Keratinocyte (primary cell): ENCODE data around the gene OR1A1. TPM values are rescaled to one million over a fixed set of nuclear protein-coding genes. Genes with fewer than 3 reads are reported as not detected.
"Not testable (repeated sequence)": the region's sequence is repeated elsewhere in the genome, so short reads cannot be mapped to it uniquely, and the experiment has no call there.

Experiments
- DNase-seq: peaks from one replicate; pipeline ENCODE4 v3.0.0-alpha.2; 2011; ENCODE audit warnings: low read depth, missing footprints, low spot score
- FAIRE-seq: peaks from 2 replicates; lab custom pipeline; 2011; peaks lifted over from hg19 to GRCh38; lab: Jason Lieb, UNC
- H2AFZ ChIP-seq: 2 replicates; pipeline ENCODE4 v1.6.0; 2012; ENCODE audit warnings: low read length, control low read depth, inconsistent platforms; ENCODE audit not compliant: control insufficient read depth
- H3K27ac ChIP-seq: 2 replicates; pipeline ENCODE4 v1.5.1; 2011; ENCODE audit warnings: low read length; ENCODE audit not compliant: control insufficient read depth, insufficient read depth
- H3K27me3 ChIP-seq: 3 replicates; pipeline ENCODE4 v1.6.0; 2011; ENCODE audit warnings: low read length; ENCODE audit not compliant: control insufficient read depth, insufficient read depth; ENCODE audit errors: extremely low read depth
- H3K36me3 ChIP-seq, 2 experiments: 2 replicates in 1 of 2; 3 replicates in 1 of 2; pipeline ENCODE4 v1.5.1; 2011; ENCODE audit warnings: low read length in 2 of 2, mild to moderate bottlenecking in 1 of 2; ENCODE audit not compliant: control insufficient read depth in 2 of 2, insufficient read depth in 2 of 2; ENCODE audit errors: extremely low read depth in 1 of 2
- H3K4me1 ChIP-seq: 3 replicates; pipeline ENCODE4 v1.5.1; 2011; ENCODE audit warnings: low read length; ENCODE audit not compliant: control insufficient read depth, insufficient read depth; ENCODE audit errors: extremely low read depth
- H3K4me2 ChIP-seq: 3 replicates; pipeline ENCODE4 v1.6.0; 2011; ENCODE audit warnings: low read depth, low read length; ENCODE audit not compliant: control insufficient read depth, insufficient read depth; ENCODE audit errors: extremely low read depth
- H3K4me3 ChIP-seq, 3 experiments: fragments of 200-600 bp in 1 of 3; sonication (generic) in 1 of 3; 2 replicates in 2 of 3; 3 replicates in 1 of 3; pipeline ENCODE4 v1.5.1; 2011 to 2016; ENCODE audit warnings: low read length in 3 of 3, mild to moderate bottlenecking in 3 of 3, control low read depth in 2 of 3, inconsistent platforms in 1 of 3, low read depth in 1 of 3, mixed read lengths in 1 of 3, mixed run types in 1 of 3, moderate library complexity in 1 of 3; ENCODE audit not compliant: control insufficient read depth in 2 of 3, insufficient read depth in 2 of 3; ENCODE audit errors: extremely low read depth in 1 of 3
- H3K79me2 ChIP-seq: 2 replicates; pipeline ENCODE4 v1.6.0; 2012; ENCODE audit warnings: low read length; ENCODE audit not compliant: control insufficient read depth, insufficient read depth
- H3K9ac ChIP-seq: 3 replicates; pipeline ENCODE4 v1.6.0; 2011; ENCODE audit warnings: low read length; ENCODE audit not compliant: control insufficient read depth, insufficient read depth; ENCODE audit errors: extremely low read depth
- H3K9me1 ChIP-seq: 3 replicates; pipeline ENCODE4 v1.6.0; 2011; ENCODE audit warnings: low read length; ENCODE audit not compliant: control insufficient read depth, insufficient read depth; ENCODE audit errors: extremely low read depth
- H3K9me3 ChIP-seq: 2 replicates; pipeline ENCODE4 v1.5.1; 2012; ENCODE audit warnings: low read depth, low read length; ENCODE audit not compliant: control insufficient read depth
- H4K20me1 ChIP-seq: 3 replicates; pipeline ENCODE4 v1.6.0; 2011; ENCODE audit warnings: low read length; ENCODE audit not compliant: control insufficient read depth, insufficient read depth; ENCODE audit errors: extremely low read depth
- dilution Hi-C: fragments of 300-500 bp; cut with MboI; formaldehyde crosslinking; loops from one replicate; pipeline ENCODE4 v1.7.0; 2020; ENCODE audit warnings: low sequenced_read_pairs; ENCODE audit not compliant: extremely low pct_ligation_motif_present
- polyA plus RNA-seq, 5 experiments: library from polyadenylated mRNA; depleted of rRNA in 3 of 5; stranded (reverse) in 3 of 5; stranded (forward) in 1 of 5; unstranded in 1 of 5; fragments of >200 nt; gene quantifications; 1 replicate in 1 of 5; 2 replicates in 3 of 5; 3 replicates in 1 of 5; pipeline versions ENCODE4 v1.2.1 to v1.2.3, GENCODE V29; 2011 to 2012; ENCODE audit warnings: missing spikeins in 2 of 5, low read depth in 1 of 5, low replicate concordance in 1 of 5

OR1A1 gene
- polyA plus RNA-seq, 1 donor (not counting 4 experiments of a cell fraction or from before 2014, with no cell fraction given), result not detected

GRCh38 chr17:3241044-3241443, 33.6 kb downstream of the OR1A1 start:
- H3K4me1 ChIP-seq, H3K27ac ChIP-seq, H3K79me2 ChIP-seq, H3K4me3 ChIP-seq, H3K9me3 ChIP-seq, H3K27me3 ChIP-seq, H3K9ac ChIP-seq, H3K36me3 ChIP-seq, DNase-seq, H3K4me2 ChIP-seq, H2AFZ ChIP-seq, H3K9me1 ChIP-seq, FAIRE-seq, H4K20me1 ChIP-seq, dilution Hi-C loops: not testable (repeated sequence)

- H3K4me3 ChIP-seq, H4K20me1 ChIP-seq, H3K4me1 ChIP-seq, H3K9me3 ChIP-seq, dilution Hi-C loops, H3K9me1 ChIP-seq, H2AFZ ChIP-seq, H3K4me2 ChIP-seq, H3K9ac ChIP-seq, H3K27me3 ChIP-seq, H3K36me3 ChIP-seq, H3K27ac ChIP-seq, H3K79me2 ChIP-seq, FAIRE-seq, DNase-seq: not testable (repeated sequence)
Measured at GRCh38 chr17:3244841-3245240, 37.4 kb downstream of the OR1A1 start.

DNA sequence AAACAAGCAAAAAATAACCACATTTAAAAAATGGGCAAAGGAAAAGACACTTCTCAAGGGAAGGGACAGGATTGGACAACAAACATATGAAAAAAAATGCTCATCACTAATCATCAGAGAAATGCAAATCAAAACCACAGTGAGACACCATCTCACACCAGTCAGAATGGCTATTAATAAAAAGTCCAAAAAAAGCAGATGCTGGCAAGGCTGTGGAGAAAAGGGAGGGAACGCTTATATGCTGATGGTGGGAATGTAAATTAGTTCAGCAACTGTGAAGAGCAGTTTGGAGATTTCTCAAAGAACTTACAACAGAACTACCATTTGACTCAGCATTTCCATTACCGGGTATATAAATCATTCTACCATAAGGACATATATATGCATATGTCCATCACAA, 41.5 kb downstream of the OR1A1 start:
- DNase-seq, H3K27me3 ChIP-seq, dilution Hi-C loops, H3K36me3 ChIP-seq, FAIRE-seq, H3K4me1 ChIP-seq, H3K9ac ChIP-seq, H3K27ac ChIP-seq, H3K79me2 ChIP-seq, H3K9me3 ChIP-seq, H3K4me2 ChIP-seq, H4K20me1 ChIP-seq, H3K9me1 ChIP-seq, H2AFZ ChIP-seq, H3K4me3 ChIP-seq: not testable (repeated sequence)
